H1 (cell line): Measurements from ENCODE around the gene ZSCAN20. TPM values are rescaled to one million over a fixed set of nuclear protein-coding genes. Genes with fewer than 3 reads are reported as not detected.

Experiments used
- CTCF ChIA-PET: fragments of 300-600 bp; sonication (Branson Sonifier 250); formaldehyde crosslinking; loops from one replicate; lab custom pipeline; 2021; ENCODE audit not compliant: partially characterized antibody; lab: Charles Lee
- POLR2A ChIA-PET: fragments of 300-600 bp; sonication (Branson Sonifier 250); formaldehyde crosslinking; loops from one replicate; lab custom pipeline; 2021; ENCODE audit warnings: inconsistent platforms; ENCODE audit not compliant: partially characterized antibody; lab: Charles Lee
- DNase-seq, 2 experiments: peaks; one replicate each; pipeline versions ENCODE4 v3.0.0 to v3.0.0-alpha.2; 2010 to 2022; ENCODE audit warnings: low spot score in 2 of 2, low read depth in 1 of 2, mixed read lengths in 1 of 2
- FAIRE-seq: peaks from 2 replicates; lab custom pipeline; 2011; peaks lifted over from hg19 to GRCh38; lab: Jason Lieb, UNC
- H2AFZ ChIP-seq: 2 replicates; pipeline ENCODE4 v1.8.1; 2012; ENCODE audit warnings: low read length, inconsistent platforms
- H2AK5ac ChIP-seq: 2 replicates; pipeline ENCODE4 v1.6.1; 2013; ENCODE audit warnings: low read depth, low read length
- H2BK120ac ChIP-seq: replicated peaks from 2 replicates; pipeline ENCODE3; 2013; ENCODE audit warnings: low read depth, low read length, inconsistent platforms
- H2BK12ac ChIP-seq: 2 replicates; pipeline ENCODE4 v1.6.1; 2013; ENCODE audit warnings: low read depth, low read length
- H2BK15ac ChIP-seq: 2 replicates; pipeline ENCODE4 v1.6.1; 2013; ENCODE audit warnings: low read length
- H2BK20ac ChIP-seq: 2 replicates; pipeline ENCODE4 v1.6.1; 2013; ENCODE audit warnings: low read length
- H2BK5ac ChIP-seq: 2 replicates; pipeline ENCODE4 v1.6.1; 2013; ENCODE audit warnings: low read depth, low read length
- H3K14ac ChIP-seq: 2 replicates; pipeline ENCODE4 v1.6.1; 2013; ENCODE audit warnings: inconsistent platforms; ENCODE audit not compliant: insufficient read length
- H3K18ac ChIP-seq: 2 replicates; pipeline ENCODE4 v1.6.1; 2013; ENCODE audit warnings: low read length; ENCODE audit errors: extremely low read depth
- H3K23ac ChIP-seq: 2 replicates; pipeline ENCODE4 v1.6.1; 2013; ENCODE audit warnings: inconsistent platforms; ENCODE audit not compliant: insufficient read length
- H3K23me2 ChIP-seq: 2 replicates; pipeline ENCODE4 v1.6.1; 2013; ENCODE audit warnings: low read depth, low read length
- H3K27ac ChIP-seq: 2 replicates; pipeline ENCODE4 v1.6.1; 2011; ENCODE audit warnings: low read depth, low read length, inconsistent platforms
- H3K27me3 ChIP-seq, 4 experiments: replicated peaks in 1 of 4; 1 replicate in 1 of 4; 2 replicates in 3 of 4; pipeline versions ENCODE4 v1.6.1 to v1.8.1; 2011 to 2013; ENCODE audit warnings: low read length in 3 of 4, mild to moderate bottlenecking in 3 of 4, inconsistent platforms in 2 of 4, mixed read lengths in 2 of 4, moderate library complexity in 1 of 4; ENCODE audit not compliant: control insufficient read depth in 3 of 4, insufficient read depth in 3 of 4; ENCODE audit errors: extremely low read depth in 1 of 4
- H3K36me3 ChIP-seq, 4 experiments: 2 replicates each; pipeline versions ENCODE4 v1.6.1 to v1.8.1; 2011 to 2013; ENCODE audit warnings: mild to moderate bottlenecking in 4 of 4, low read length in 3 of 4, moderate library complexity in 2 of 4, control low read depth in 1 of 4, inconsistent platforms in 1 of 4; ENCODE audit not compliant: insufficient read depth in 4 of 4, control insufficient read depth in 2 of 4
- H3K4ac ChIP-seq: replicated peaks from 2 replicates; pipeline ENCODE3; 2013; ENCODE audit warnings: low read length, low read depth, mixed read lengths, inconsistent platforms; ENCODE audit not compliant: insufficient read length
- H3K4me1 ChIP-seq, 4 experiments: replicated peaks in 1 of 4; 1 replicate in 1 of 4; 2 replicates in 3 of 4; pipeline versions ENCODE4 v1.6.1 to v1.8.1; 2011 to 2013; ENCODE audit warnings: low read length in 3 of 4, inconsistent platforms in 2 of 4, mixed read lengths in 1 of 4; ENCODE audit not compliant: insufficient read depth in 4 of 4, control insufficient read depth in 3 of 4
- H3K4me2 ChIP-seq, 2 experiments: 2 replicates each; pipeline versions ENCODE4 v1.6.1 to v1.8.1; 2011 to 2013; ENCODE audit warnings: low read depth in 2 of 2, low read length in 2 of 2, control low read depth in 1 of 2, inconsistent platforms in 1 of 2, mild to moderate bottlenecking in 1 of 2; ENCODE audit not compliant: insufficient read depth in 1 of 2
- H3K4me3 ChIP-seq, 4 experiments: fragments of 200-600, 300-600 bp in 1 of 4; sonication (generic), shearing (Covaris generic), sonication (Bioruptor Twin) in 1 of 4; 2 replicates each; pipeline versions ENCODE4 v1.5.1 to v1.8.1; 2011 to 2016; ENCODE audit warnings: low read length in 4 of 4, low read depth in 3 of 4, control low read depth in 2 of 4, inconsistent platforms in 2 of 4, mild to moderate bottlenecking in 2 of 4, mixed read lengths in 1 of 4, moderate library complexity in 1 of 4; ENCODE audit not compliant: insufficient read depth in 2 of 4; ENCODE audit errors: extremely low read depth in 1 of 4
- H3K56ac ChIP-seq: replicated peaks from 2 replicates; pipeline ENCODE3; 2013; ENCODE audit warnings: low read depth, mild to moderate bottlenecking, mixed read lengths, low read length, inconsistent platforms; ENCODE audit not compliant: insufficient read length
- H3K79me1 ChIP-seq: 2 replicates; pipeline ENCODE4 v1.6.1; 2013; ENCODE audit warnings: low read depth, low read length, control low read depth
- H3K79me2 ChIP-seq, 2 experiments: 2 replicates each; pipeline versions ENCODE4 v1.6.1 to v1.8.1; 2012 to 2013; ENCODE audit warnings: low read length in 2 of 2, mild to moderate bottlenecking in 2 of 2, inconsistent platforms in 1 of 2; ENCODE audit not compliant: insufficient read depth in 2 of 2, control insufficient read depth in 1 of 2
- H3K9ac ChIP-seq, 4 experiments: replicated peaks in 1 of 4; 1 replicate in 1 of 4; 2 replicates in 3 of 4; pipeline versions ENCODE4 v1.6.1 to v1.8.1; 2011 to 2013; ENCODE audit warnings: low read depth in 3 of 4, low read length in 3 of 4, control low read depth in 2 of 4, mild to moderate bottlenecking in 2 of 4, moderate library complexity in 2 of 4, inconsistent platforms in 1 of 4; ENCODE audit errors: extremely low read depth in 1 of 4
- H3K9me3 ChIP-seq, 2 experiments: 2 replicates each; pipeline versions ENCODE4 v1.6.1 to v1.8.1; 2012 to 2013; ENCODE audit warnings: mild to moderate bottlenecking in 2 of 2, moderate library complexity in 2 of 2, control low read depth in 1 of 2, inconsistent platforms in 1 of 2, low read depth in 1 of 2, low read length in 1 of 2, mixed read lengths in 1 of 2; ENCODE audit not compliant: insufficient read depth in 2 of 2
- H4K20me1 ChIP-seq, 2 experiments: replicated peaks in 1 of 2; 2 replicates each; pipeline versions ENCODE3 to v1.8.1; 2011 to 2013; ENCODE audit warnings: inconsistent platforms in 2 of 2, low read length in 2 of 2, mild to moderate bottlenecking in 1 of 2; ENCODE audit not compliant: insufficient read depth in 2 of 2, control insufficient read depth in 1 of 2
- H4K5ac ChIP-seq: 2 replicates; pipeline ENCODE4 v1.6.1; 2013; ENCODE audit warnings: low read length, low read depth, mixed read lengths, inconsistent platforms; ENCODE audit not compliant: insufficient read length
- H4K8ac ChIP-seq: 2 replicates; pipeline ENCODE4 v1.8.0; 2013; ENCODE audit warnings: mild to moderate bottlenecking, moderate library complexity, low read length, inconsistent platforms; ENCODE audit not compliant: insufficient read depth; ENCODE audit errors: extremely low read depth
- H4K91ac ChIP-seq: replicated peaks from 2 replicates; pipeline ENCODE3; 2013; ENCODE audit warnings: low read length, mixed read lengths, inconsistent platforms; ENCODE audit not compliant: insufficient read length
- ATF2 ChIP-seq: IDR thresholded peaks from 2 replicates; pipeline ENCODE4 v1.6.1; 2012; ENCODE audit warnings: low read length, inconsistent platforms
- PHF8 ChIP-seq: fragments of 200-600 bp; sonication (generic); conservative IDR thresholded peaks from 2 replicates; pipeline ENCODE4 v1.7.1; 2012; ENCODE audit warnings: low read depth, mild to moderate bottlenecking, inconsistent platforms, low read length, moderate library complexity
- SAP30 ChIP-seq: fragments of 300-600 bp; sonication (generic); IDR thresholded peaks from 2 replicates; pipeline ENCODE4 v1.7.1; 2012; ENCODE audit warnings: low read length, moderate library complexity, mild to moderate bottlenecking, inconsistent platforms; ENCODE audit not compliant: insufficient read depth, insufficient replicate concordance
- SIN3A ChIP-seq, 2 experiments: IDR thresholded peaks in 1 of 2; conservative IDR thresholded peaks in 1 of 2; 2 replicates each; pipeline ENCODE4 v1.6.1; 2011 to 2012; ENCODE audit warnings: low read length in 2 of 2, improper control_type of control experiment in 1 of 2, low read depth in 1 of 2, mild to moderate bottlenecking in 1 of 2
- SRF ChIP-seq: IDR thresholded peaks from 2 replicates; pipeline ENCODE4 v1.6.1; 2011; ENCODE audit warnings: mild to moderate bottlenecking, low read depth, low read length, moderate library complexity
- YY1 ChIP-seq: IDR thresholded peaks from 2 replicates; pipeline ENCODE4 v1.6.1; 2011; ENCODE audit warnings: low read depth, mild to moderate bottlenecking, low read length
- WGBS, 2 experiments: shearing (Covaris generic) in 1 of 2; methylation state at CpG; one replicate each; pipeline versions ENCODE4 v1.1.6 to v1.1.7; 2013 to 2015; ENCODE audit warnings: low lambda C conversion rate in 2 of 2, mixed read lengths in 2 of 2, inconsistent platforms in 1 of 2, low coverage in 1 of 2, missing lambda C conversion rate in 1 of 2; ENCODE audit not compliant: insufficient replicate concordance in 2 of 2, insufficient coverage in 1 of 2, insufficient read length in 1 of 2; ENCODE audit errors: extremely low coverage in 1 of 2, missing lambda C conversion rate in 1 of 2; 5-methylcytosine and 5-hydroxymethylcytosine counted together
- polyA plus RNA-seq, 7 experiments: library from polyadenylated mRNA; depleted of rRNA in 3 of 7; stranded (reverse) in 5 of 7; unstranded in 2 of 7; fragments of >200 nt in 5 of 7; fragments of 200-250 nt in 2 of 7; gene quantifications; 1 replicate in 5 of 7; 2 replicates in 1 of 7; 4 replicates in 1 of 7; pipeline versions ENCODE4 v1.2.1 to v1.2.3, GENCODE V29; 2011 to 2013; ENCODE audit warnings: missing spikeins in 2 of 7, mixed read lengths in 2 of 7
- total RNA-seq: library from RNA; stranded (reverse); fragmentation: NEBNext Ultra II Directional; extraction: Animal tissue kit (Norgen Biotek cat#: 25700); gene quantifications from 2 replicates; pipeline ENCODE4 v1.2.1, GENCODE V29; 2021

ZSCAN20 gene
- total and polyA plus RNA-seq, 2 of the 8 experiments (the other 6 are each of a cell fraction or from before 2014, with no cell fraction given) = 0.70 to 3.4 TPM

DNA sequence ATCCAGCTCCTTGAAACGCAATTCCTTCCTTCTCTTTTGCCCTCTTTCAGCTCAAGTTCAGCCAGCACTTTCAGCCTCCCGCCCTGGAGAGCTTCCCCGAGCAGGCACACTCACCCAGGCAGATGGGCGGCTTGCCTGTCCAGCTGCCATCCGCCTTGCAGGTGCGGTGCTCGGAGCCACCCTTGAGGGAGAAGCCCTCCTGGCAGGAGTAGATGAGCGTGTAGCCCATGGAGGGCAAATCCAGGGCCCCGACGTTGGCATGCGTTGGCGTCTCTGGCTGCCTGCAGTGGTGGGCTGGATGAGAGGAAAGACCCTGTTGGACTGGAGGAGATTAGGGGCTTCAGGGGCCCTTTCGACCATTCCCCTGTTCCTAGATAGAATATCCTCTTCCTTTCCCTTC, 60.5 kb downstream of the ZSCAN20 start:
- Histone ChIP-seq H2BK15ac (no peak overlapping the region), H2BK5ac (no peak overlapping the region), H2AFZ (no peak overlapping the region), H3K27ac (no peak overlapping the region), H4K91ac (no peak overlapping the region), H2BK12ac (no peak overlapping the region), H3K9me3 (no peaks in the 10 kb centered on the region), H3K23ac (no peak overlapping the region), H3K4me3 (no peak overlapping the region), H3K14ac (no peak overlapping the region), H4K20me1 (peaks cover 0 to 3% of the 10 kb centered on the region in 2 experiments), H2BK20ac (no peak overlapping the region), H3K4me2 (no peak overlapping the region), H3K18ac (no peak overlapping the region), H3K56ac (no peak overlapping the region), H3K27me3 (no peaks in the 10 kb centered on the region), H3K9ac (no peak overlapping the region), H3K4me1 (no peaks in the 10 kb centered on the region), H3K79me2 (no peaks in the 10 kb centered on the region), H3K36me3 (no peaks in the 10 kb centered on the region), H3K23me2 (no peaks in the 10 kb centered on the region), H2BK120ac (no peak overlapping the region), H3K4ac (no peak overlapping the region), H4K8ac (no peak overlapping the region), H4K5ac (no peak overlapping the region), H3K79me1 (no peaks in the 10 kb centered on the region), H2AK5ac (no peak overlapping the region)
- ChIA-PET CTCF (no interaction called here), POLR2A (no interaction called here)
- no peak for TF ChIP-seq SAP30
- no peak for TF ChIP-seq YY1
- TF ChIP-seq ATF2 = no peak
- TF ChIP-seq SRF = no peak
- no peak for TF ChIP-seq SIN3A (conservative IDR thresholded peaks at IDR 0.05 in 1 of 2, IDR thresholded peaks at IDR 0.05 in 1 of 2; ENCODE audit: low read depth in 1 of 2, low read length in 2 of 2)
- TF ChIP-seq PHF8 = no peak
- DNase-seq (no peak), FAIRE-seq (no peak)
- WGBS, 2 experiments = 85% methylated on average over 13 of the region's 13 CpGs; no CpG with 5 or more reads in 1 of the 2 experiments
